Dedifferentiated amniotic fluid mesenchymal stem cell (primary cell): ENCODE results near the gene BCAP31.

Experiments
- DNase-seq: peaks from one replicate; pipeline ENCODE4 v3.0.0-alpha.2; 2016; ENCODE audit errors: extremely low spot score

The BCAP31 gene

DNA sequence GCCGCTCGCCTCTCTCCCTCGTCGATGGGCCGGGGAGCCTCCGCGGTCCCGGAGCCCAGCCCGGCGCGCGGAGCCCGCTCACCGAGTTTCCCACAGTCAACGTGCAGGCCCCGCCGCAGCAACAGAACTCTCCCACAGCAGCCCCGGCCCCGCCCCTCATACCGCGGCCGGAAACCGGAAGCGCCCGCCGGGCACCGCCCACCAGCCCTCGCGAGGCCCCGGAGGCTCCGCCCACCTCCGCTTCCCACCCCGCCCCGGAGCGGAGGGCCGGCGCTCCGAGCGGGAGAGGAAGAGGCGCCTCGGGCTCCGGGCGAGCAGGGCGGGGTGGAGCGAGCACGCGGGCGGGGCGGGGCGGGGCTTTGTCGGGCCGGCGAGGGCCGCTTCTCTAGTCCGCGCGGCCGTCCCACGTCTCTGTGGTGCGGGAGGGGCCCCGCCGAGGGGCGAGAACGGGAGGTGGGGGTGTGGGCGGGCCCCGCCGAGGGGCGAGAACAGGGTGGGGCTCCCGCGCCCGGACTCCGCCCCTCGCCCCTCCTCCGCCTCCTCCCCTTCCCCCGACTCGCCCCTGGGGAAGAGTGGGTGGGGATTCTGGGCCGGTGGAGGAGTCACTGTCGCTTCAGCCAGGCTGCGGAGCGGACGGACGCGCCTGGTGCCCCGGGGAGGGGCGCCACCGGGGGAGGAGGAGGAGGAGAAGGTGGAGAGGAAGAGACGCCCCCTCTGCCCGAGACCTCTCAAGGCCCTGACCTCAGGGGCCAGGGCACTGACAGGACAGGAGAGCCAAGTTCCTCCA, at the start of gene BCAP31, which contains the start of gene ABCD1:
BCAP31 (minus strand) TSS at position 136 of the 787 bp plus-strand sequence. CDS start 1,143 bp downstream, outside the sequence.
ABCD1 (plus strand) TSS at position 605 of the 787 bp plus-strand sequence. CDS start 411 bp downstream, outside the sequence.
- DNase-seq: peak; percentile 80

- DNase-seq: no peak
Measured at GRCh38 chrX:153773218-153773611, 49.0 kb upstream of the BCAP31 start.

GRCh38 chrX:153772316-153773217, 48.4 kb upstream of the BCAP31 start:
- no peak for DNase-seq

GRCh38 chrX:153771415-153772315, 47.5 kb upstream of the BCAP31 start:
- no peak for DNase-seq

GRCh38 chrX:153770601-153771414, 46.6 kb upstream of the BCAP31 start:
- no peak for DNase-seq

DNA sequence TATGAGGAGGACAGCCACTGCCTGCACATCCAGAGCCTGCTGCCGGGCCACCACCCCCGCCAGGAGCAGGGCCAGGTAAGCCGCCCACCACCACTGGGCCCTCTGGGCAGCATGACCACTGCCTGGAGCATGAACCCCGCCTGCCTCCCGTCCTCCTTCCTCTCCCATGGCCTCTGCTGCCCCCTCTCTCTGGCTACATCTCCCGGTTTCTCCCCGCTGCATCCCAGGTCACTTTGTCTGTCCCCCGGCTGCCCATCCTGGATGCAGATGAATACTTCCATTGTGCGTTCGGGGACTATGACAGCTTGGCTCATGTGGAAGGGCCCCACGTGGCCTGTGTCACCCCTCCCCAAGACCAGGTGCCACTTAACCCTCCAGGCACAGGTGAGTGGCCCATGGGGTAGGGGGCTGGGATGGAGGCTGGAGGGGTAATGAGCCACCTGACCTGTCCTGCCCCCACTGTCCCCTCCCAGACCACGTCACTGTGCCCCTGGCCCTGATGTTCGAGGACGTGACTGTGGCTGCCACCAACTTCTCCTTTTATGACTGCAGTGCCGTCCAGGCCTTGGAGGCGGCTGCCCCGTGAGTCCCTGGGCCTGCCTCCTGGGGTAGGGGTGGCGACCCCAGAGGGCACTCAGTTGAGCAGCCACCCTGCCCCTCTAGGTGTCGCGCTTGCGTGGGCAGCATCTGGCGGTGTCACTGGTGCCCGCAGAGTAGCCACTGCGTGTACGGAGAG, 45.8 kb upstream of the BCAP31 start:
- DNase-seq: no peak

DNA sequence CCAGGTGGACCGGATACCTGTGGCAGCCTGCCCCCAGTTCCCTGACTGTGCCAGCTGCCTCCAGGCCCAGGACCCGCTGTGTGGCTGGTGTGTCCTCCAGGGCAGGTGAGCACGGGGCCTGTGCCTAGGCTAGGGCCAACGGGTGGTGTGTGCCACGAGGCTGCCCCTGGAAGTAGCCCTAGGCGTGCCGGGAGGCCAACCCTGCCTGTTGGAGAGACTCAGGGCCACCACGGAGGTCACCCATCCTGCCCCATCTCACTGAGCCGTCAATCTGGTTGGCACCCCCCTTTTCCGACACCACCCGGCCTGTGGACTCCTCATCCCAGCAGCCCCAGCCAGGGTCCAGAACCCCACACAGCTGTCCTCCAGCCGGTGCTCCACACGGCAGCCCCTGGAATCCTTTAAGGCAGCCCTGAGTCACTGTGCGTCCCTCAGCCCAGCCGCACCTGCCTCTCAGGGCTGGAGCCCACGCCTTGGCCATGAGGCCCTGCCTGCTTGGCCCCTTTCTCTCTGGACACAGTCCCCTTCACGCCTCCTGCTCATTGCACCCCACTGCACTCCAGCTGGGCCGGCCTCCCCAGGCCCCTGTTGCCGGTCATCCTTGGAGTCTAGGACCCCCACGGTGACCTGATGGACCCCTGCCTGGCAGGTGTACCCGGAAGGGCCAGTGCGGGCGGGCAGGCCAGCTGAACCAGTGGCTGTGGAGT, 45.1 kb upstream of the BCAP31 start:
- DNase-seq: no peak

- DNase-seq: no peak
Measured at GRCh38 chrX:153768311-153769157, 44.3 kb upstream of the BCAP31 start.

- DNase-seq: no peak
Measured at GRCh38 chrX:153767674-153768055, 43.5 kb upstream of the BCAP31 start.

DNA sequence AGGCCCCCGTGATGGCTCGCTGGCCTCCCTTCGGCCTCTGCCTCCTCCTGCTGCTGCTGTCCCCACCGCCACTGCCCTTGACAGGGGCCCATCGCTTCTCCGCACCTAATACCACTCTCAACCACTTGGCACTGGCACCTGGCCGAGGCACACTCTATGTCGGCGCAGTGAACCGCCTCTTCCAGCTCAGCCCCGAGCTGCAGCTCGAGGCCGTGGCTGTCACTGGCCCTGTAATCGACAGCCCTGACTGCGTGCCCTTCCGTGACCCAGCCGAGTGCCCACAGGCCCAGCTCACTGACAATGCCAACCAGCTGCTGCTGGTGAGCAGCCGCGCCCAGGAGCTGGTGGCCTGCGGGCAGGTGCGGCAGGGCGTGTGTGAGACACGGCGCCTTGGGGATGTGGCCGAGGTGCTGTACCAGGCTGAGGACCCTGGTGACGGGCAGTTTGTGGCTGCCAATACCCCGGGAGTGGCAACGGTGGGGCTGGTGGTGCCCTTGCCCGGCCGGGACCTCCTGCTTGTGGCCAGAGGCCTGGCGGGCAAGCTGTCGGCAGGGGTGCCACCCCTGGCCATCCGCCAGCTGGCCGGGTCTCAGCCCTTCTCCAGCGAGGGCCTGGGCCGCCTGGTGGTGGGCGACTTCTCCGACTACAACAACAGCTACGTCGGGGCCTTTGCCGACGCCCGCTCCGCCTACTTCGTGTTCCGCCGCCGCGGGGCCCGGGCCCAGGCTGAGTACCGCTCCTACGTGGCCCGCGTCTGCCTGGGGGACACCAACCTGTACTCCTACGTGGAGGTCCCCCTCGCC, 42.9 kb upstream of the BCAP31 start:
- no peak for DNase-seq

DNA sequence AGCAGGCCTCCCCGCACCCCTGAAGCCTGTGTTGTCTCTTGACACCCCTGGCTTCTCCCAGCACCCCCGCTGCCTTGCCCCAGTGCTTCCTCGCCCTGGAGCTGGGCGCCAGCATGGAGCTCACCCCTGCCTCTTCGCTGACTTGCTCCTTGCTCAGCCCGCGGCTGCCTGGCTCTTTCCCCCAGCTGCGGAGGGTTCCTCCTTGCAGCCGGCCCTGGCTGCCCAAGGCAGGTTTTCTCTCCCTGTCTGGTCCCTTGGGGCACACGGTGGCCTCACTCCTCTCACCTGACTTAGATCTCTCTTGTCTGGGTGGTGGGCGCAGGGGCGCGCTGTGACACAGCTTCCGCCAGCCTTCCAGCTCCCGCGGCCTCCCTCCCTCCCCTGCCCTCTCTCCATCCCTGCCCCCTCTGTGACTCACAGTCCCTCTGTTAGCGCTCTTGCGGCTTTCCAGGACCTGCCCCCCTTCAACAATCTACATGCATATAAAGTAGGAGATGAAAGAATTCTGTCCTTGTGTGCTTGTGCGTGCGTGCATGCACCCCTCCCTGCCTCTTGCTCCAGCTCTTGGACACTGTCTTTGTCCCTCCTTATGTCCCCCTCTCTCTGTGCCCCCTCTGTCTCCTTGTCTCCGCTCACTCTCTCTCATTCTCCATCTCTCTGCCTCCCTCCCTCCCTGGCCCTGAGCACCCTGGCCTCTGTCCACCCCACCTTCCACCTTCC, 42.1 kb upstream of the BCAP31 start:
- DNase-seq: peak; percentile 19

DNA sequence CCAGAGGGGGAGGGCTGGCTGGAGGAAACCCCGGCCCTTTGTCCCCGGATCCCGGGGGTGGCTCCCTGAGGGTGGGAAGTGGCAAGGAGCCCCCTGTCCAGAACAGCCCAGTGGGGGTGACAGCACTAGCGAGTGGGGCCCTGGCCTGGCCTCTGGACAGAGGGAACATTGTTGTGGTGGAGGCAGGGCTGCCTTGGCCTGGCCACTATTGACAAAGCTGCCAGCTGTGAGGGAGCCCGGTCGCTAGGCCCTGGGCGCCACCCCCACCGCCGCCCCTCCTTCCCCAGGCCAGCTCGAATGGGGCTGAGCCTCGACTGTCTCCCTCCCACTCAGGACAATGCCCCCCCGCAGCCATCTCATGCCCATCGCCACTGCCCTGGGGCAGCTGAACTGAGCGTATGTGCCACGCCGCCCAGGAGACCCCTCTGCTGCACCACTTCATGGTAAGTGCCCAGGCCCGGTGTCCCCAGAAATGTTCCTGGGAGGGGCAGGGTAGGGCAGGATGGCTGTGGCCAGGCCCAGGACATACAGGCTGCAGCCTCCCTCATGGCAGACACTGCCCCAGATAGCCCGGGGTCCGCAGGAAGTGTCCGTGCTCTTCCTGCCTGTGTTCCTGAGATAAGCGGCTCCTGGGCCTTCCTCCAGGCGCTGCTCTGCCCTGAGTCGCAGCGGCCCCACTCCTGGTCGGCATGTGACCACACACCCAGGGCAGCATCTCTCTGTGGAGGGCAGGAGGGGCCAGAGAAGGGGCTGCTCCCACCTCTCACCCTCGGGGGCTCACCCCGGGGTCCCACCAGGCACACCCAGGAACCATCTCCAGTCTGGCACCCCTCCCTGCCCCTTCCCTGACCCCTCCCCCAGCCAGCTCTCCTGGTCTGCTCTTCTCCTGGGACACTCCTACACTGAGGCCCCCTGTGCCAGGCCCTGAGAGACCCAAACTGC, 41.2 kb upstream of the BCAP31 start:
- no peak for DNase-seq

GRCh38 chrX:153764786-153765137, 40.6 kb upstream of the BCAP31 start:
- DNase-seq: no peak

- DNase-seq: peak; percentile 69
Measured at GRCh38 chrX:153763989-153764755, 40.0 kb upstream of the BCAP31 start, which contains the start of gene PLXNB3. Gene PLXNB3, plus strand, starts transcription at chrX:153764249. Its CDS starts 1,287 bp downstream, at chrX:153765536.
